ENCODE measurements around the gene TMOD4.

- TF ChIP-seq CTCF (IDR thresholded peaks at IDR 0.05) (no peak), POLR2AphosphoS5 (IDR thresholded peaks at IDR 0.05) (no peak), EP300 (IDR thresholded peaks at IDR 0.05; ENCODE audit: low read depth) (no peak), POLR2A (IDR thresholded peaks at IDR 0.05) (no peak)
Observed at GRCh38 chr1:151137789-151138188, 38.0 kb downstream of the TMOD4 start.

Data from transverse colon (tissue), 4 donors.